Central memory CD4-positive, alpha-beta T cell (primary cell): ENCODE data around the gene HDHD2.
A peak's percentile ranks its signal among the peaks of the same experiment; 100 is the strongest.

Experiments
- DNase-seq: peaks from one replicate; pipeline ENCODE4 v3.0.0; 2022

Gene HDHD2

DNA sequence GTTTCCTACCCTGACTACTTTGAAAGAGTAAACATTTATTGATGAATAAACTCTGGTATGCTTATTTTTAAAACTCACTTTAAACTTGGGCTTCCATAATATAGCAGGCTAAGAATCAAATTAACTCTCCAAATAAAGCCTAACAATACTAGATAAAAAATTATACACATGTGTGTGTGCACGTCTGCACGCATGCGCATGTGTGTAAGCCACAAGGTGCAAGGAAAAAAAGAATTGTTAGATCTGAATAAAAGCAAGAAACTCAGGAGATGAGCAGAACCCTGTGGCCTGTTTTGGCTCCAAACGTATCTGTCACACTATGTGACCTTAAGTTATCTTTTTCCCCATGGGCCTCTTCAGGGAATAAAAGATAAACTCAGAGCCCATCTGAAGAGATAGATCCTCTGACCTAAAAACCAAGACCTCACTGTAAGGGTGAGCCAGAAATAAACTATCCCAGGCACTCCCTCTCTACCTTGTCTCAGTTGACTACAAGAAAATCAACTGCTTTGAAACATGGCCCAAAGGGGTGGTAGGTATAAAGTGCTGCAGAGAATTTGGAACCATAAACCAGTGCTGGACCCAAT, 6.3 kb downstream of the HDHD2 start:
- DNase-seq: no peak

DNA sequence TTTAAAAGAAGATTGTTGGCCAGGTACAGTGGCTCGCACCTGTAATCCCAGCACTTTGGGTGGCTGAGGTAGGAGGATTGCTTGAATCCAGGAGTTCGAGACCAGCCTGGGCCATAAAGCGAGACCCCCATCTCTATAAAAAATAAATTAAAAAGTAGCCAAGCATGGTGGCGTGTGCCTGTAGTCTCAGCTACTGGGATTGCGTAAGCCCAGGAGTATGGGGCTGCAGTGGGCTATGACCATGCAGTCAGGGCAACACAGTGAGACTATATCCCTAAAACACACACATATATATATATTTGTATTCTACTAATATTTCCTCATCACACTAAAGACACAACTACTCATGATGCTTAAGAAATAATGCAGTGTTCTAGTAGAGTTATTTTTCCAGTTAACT, 7.1 kb downstream of the HDHD2 start:
- no peak for DNase-seq

DNA sequence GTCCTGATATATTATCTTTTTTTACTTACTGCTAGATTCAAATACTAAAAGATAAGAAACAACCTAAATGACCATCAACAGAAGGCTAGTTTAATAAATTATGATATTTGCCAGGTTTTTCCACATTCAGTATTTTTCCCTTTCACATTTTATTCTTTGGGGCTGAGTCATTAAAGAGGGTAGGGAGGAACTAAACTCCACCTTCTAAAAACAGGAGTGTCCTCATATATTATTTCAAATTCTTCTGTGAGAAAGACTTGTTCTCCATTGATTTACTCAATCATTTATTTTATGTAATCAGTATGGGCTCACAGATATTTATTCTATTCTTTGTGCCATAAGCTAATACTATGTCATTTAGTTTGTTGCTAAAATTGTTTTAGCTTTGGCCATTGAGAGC, 9.0 kb downstream of the HDHD2 start:
- DNase-seq: no peak

DNA sequence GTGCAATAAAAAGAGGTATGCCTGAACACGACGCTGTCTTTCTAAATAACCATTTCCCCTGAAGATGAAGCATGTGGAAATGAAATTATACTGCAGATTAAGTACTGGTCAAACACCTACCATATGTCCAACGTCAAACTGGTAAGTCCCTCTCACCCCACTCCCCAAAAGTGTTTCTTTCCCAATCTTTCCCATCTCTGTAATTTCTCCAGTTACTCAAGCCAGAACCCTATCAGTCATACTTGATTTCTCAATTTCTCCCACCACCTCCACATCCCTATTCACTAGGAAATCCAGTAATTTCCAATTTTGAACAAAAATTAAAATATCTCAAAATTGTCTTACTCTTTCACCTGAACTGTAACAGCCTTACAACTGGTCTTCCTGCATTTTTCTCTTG, 29.2 kb downstream of the HDHD2 start:
- DNase-seq: no peak

DNA sequence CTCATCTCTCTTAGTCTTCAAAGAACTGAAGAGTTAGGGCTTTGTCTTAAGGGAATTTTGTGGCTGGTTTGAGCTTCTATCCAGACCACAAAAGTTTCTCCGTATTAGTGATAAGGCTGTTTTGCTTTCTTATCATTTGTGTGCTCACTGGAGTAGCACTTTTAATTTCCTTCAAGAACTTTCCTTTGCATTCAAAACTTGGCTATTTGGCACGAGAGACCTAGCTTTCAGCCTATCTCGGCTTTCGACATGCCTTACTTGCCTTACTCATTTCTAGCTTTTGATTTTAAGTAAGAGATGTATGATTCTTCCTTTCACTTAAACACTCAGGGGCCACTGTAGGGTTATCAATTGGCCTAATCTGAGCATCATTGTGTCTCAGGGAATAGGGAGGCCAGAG, 29.9 kb downstream of the HDHD2 start:
- DNase-seq: no peak

DNA sequence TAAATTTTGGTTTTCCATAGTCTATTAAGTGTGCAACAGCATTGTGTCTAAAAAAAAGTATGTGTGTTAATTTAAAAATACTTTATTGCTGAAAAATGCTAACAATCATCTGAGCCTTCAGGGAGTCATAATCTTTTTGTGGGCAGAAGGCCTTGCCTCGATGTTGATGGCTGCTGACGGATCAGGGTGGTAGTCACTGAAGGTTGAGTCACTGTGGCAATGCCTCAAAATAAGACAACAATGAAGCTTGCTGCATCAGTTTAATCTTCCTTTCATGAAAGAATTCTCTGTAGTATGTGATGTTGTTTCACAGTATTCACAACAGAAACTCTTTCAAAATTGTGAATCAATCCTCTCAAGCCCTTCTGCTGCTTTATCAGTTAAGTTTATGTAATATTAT, 31.3 kb downstream of the HDHD2 start:
- DNase-seq: no peak

DNA sequence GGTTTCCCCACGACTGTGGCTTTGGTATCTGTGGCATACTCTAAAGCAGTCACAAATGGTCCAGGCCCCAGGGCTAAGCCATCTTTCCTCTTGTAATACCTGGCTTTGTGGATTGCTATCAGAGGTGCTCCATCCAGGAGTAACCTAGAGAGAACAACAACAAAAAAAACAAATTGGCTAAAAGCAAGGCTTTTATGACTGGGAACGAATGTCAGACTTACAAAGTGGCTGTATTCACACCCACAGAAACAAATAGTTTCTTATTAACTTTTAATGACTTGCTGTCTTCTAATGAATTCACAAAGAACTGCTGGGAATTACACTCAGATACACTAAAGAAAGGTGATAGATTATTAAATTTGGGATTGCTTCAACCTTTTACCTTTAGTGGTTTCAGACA, 35.1 kb downstream of the HDHD2 start:
- no peak for DNase-seq

DNA sequence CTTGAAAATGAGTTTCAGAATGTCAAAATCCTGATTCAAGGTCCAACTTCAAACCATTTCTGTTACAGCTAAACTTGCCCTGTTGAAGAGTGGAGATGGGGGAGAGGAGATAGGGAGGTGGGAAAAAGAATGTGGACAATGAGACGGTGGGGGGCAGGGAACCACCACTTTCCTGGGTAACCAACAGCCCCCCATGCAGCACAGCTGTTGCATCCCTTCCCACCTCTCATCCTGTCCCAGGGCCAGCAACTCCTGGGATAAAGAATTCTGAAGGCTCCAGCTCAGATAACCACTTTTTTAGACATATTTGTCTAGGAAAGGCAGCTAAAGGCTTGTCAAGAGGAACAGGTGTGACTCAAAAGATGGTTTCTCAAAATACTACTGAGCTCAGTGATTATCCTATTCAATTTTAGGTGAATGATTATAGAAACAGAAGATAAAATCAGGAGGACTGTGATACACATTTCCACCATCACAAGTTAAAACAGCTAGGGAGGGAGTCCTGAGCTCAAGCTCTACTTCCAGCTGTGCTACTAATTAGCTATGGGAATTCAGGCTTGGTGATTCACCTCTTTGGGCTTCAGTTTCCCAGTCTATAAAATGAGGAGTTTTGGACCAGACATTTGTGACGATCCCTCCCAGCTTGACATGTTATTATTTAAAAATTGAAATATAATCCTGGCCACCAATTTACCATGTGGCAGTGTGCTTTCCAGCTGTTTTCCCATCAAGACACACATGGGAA, 36.3 kb downstream of the HDHD2 start:
- no peak for DNase-seq

DNA sequence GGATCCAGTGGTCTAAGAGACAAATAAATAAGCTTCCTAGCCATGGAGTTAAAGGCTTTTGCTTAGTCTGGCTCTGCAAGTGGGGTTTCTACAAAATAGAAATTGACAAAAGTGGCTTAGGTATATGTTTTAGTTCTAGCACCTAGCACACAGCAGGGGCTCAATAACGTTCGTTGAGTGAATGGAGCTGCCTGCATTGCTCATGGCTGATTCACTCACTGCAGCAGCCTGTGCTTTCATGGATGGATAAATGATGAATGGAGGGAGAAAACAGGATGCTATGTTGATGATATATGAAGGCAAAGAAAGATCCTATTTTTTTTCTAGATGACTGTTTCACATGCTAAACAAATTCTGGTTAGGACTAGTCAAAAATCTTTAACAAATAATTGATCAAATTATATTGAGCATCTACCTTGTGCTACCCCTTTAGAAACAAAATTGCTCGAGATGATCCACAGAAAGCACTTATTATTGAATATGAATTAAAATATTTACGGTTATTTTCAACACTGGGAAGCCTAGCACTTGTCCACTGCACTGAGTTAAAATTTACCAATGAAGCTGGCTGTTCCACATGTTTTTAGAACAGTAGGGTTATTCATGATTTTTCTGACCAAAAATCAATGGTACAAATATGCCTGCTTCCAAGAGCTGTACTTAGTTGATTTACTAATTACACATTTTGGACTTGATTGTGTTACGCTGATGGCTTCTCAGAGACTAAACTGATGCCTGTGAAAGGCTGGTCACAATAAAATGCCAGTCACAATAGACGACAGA, 39.6 kb downstream of the HDHD2 start:
- no peak for DNase-seq

DNA sequence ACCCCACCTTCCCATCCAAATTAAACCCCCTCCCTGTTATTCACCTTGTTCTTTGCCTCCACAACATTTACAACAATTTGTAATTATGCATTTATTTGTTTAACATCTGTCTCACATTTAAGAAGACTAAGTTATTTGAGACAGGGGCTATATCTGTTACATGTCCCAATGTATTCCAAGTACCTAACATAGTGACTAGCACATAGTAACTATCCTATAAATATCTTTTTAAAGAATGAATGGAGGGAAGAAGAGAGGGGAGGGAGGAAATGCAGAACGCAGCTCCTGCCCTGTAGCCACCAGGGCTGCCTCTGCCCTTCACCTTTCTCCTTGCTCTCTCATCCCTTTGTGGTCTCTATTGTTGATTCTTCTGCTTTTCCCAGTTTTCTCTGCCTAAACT, 40.6 kb downstream of the HDHD2 start:
- DNase-seq: no peak

DNA sequence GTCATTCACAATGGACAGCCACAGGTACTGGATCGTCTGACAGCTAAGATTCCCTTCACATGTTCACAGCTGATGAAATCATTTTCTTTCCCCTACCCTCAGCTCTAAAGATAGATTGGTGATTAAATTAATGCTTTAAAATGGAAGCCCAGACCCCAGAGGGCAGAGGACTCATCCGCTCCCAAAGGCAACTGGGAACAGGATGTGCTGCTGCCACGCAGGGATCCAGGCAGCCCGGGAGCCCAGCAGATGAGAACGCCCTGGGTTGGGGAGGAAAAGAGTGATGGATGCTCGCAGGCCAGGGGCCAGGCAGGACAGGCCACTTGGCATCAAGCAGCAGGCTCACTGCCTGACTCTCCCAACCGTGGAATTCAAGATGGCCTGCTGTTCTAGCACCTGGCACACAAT, 41.3 kb downstream of the HDHD2 start:
- no peak for DNase-seq

DNA sequence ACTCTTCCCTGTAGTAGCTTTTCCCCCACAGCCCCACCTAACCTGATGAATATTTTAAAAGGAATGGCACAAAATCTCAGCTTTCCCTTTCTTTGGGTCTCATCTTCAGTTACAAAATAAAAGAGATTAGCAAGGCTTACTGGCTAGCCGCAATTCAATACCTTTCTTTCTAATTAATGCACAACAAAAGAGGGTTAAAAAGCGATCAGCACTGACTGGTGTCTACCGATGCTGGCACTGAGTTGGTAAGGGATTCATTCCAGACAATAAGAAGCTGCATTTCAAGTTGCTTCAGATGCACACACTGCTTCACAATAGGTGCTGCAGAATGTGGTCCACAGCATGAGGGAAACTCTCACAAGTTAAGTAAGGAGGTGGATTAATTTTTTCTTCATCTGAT, 41.9 kb downstream of the HDHD2 start:
- no peak for DNase-seq

DNA sequence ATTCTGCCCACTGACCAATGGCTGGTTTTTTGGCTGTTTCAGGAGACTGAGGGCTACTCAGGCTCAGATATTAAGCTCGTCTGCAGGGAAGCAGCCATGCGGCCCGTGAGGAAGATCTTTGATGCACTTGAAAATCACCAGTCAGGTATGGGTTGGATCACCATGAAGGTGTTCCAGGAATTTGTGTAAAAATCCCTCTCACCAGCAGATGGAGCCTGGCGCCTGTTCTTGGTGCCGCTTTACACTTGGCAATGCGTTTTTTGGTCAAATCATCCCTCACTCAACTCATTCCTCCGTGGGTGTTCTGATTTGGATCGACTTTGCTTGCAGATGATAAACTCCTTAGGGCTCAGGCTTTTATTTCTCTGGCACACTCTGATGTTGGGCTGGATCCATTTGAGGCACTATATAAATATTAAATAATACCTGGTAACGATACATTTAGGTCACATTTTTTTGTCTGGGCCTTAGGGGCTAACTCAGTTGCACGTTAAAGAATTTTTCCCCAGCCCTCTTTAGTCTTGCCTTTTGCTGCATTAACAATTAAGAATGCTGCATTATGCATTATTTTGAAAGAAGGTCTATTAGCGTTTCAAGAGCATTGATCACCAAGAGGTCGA, 50.0 kb downstream of the HDHD2 start:
- DNase-seq: peak; percentile 35

DNA sequence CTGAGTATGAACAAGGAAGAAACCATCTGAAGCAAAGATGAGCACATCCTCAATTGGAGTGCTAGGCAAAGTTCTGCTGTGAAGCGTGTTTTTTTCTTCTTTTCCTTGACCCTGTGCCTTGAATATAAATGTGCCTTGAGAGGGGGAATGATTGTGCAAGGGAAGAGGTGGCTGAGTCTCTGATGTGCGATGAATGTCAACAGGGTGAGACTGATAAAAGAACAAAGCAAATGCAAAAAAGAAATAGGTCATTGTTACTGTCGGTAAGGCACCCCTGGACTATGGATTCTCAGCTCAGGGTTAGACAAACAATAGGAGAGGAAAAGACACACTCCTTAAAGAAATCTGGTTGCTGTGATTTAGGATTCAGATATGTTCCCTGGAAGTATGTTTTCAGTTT, 54.5 kb downstream of the HDHD2 start:
- no peak for DNase-seq

DNA sequence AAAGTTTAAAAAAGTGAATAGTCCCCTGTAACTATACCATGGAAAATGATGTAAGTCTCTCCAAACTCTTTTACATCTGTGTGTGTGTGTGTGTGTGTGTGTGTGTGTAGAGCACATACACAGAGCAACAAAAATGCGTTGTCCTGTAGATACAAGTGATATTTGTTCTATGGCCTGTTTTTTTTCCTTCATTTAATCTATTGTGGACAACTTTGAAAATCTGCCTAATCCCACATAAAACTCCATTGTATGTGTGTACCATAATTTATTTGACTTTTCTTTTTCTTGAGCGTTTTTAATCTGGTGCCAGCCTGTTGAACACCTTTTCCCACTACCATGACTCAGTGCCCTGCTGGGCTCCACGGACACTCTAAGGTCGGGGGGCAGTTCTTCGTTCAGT, 62.6 kb downstream of the HDHD2 start:
- no peak for DNase-seq

DNA sequence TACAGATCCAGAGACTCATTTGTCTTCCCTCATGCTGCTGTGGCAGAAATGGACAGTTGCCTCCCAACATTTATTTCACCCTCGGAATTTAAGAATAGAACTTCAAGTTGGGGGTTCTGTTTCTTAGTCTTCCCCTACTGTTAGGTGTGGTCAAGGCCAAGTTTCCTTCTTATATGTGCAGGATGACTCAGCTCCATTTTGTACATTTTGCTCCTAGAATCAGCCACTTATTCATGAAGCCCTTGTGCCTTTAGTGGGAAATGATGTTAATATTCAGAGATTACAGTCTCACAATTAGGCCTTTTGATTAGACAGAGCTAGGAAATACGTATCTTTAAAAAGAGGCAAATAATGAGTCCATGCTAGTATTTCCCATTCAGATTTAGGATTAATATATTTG, 68.7 kb downstream of the HDHD2 start:
- no peak for DNase-seq

DNA sequence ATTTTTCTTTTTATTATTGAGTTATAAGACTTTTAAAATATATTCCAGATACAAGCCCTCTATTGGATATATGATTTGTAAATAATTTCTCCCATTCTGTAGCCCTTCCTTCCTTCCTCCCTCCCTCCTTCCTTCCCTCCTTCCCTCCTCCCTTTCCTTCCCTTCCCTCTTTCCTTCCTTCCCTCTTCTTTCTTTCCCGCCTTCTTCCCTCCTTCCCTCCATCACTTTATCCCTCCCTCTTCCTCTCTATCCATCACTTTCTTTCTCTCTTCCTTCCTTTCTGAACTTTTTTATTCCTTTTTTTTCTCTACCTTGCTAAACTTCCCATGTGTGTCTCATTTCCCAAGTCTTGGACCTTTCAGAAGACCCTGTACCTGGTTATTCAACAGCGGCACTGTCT, 69.4 kb downstream of the HDHD2 start:
- no peak for DNase-seq

DNA sequence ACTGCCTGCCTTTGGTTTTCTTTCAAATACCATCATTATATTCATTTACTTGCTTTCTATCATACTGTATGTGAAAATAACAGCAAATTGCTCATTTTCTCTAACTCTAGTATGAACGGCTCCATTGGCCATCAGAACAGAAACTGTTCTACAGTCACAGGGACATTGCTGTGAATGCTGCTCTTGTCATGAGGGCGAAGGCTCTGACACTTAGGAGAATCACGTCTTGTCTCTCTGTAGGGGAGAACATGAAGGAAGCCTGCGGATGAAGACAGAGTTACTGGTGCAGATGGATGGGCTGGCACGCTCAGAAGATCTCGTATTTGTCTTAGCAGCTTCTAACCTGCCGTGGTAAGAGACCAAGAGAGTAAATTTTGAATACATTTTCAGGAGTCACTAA, 73.2 kb downstream of the HDHD2 start:
- DNase-seq: no peak

DNA sequence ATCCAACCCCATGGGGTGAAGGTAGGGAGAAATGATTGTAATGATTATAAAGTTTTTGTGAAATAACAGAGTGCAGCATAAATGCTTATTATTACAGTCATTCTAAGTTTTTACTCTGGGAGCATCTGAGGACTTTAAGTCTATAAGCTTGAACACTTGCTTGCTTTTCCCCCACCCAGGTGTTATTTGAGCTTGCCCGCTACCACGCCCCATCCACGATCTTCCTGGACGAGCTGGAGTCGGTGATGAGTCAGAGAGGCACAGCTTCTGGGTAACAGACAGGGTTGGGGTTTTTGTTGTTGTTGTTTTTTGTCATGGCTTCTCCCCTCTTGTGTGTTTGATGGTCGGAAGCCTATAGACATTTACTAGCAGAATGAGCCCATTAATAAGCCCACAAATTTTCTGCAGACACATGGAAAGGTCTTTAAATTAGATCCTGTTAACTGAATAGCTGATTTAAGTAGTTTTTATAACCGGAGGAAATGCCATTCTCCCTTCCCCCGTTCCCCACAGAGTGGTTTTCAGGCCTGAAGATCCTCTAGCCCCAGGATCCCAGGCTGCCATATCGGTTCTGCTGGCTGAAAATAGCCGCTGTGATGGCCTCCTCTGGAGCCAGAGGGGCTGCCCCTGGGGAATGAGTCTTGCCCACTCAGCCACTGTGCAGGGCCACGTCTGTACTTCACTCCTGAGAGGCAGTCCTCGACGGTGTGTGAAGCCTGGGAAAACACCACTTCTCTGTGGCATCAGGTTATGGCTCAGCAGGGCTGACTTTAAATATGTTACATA, 75.0 kb downstream of the HDHD2 start:
- no peak for DNase-seq

DNA sequence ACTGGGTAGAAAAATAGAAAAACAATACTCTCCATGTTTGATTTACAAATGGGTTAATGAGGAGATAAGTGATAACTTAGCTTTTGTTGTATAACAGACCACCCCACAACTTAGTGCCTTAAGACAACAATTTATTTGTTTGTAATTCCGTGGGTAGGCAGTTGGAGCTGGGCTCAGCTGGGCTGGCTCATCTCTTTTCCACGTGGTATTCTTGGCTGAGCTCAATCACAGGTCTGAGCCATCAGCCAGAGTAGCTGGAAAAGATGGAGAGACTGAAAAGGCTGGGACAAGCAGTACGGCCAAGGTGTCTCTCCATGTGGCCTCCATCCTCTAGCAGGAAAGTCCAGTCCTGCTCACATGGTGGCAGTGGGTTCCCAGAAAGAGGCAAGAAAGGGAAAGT, 82.7 kb downstream of the HDHD2 start:
- no peak for DNase-seq

DNA sequence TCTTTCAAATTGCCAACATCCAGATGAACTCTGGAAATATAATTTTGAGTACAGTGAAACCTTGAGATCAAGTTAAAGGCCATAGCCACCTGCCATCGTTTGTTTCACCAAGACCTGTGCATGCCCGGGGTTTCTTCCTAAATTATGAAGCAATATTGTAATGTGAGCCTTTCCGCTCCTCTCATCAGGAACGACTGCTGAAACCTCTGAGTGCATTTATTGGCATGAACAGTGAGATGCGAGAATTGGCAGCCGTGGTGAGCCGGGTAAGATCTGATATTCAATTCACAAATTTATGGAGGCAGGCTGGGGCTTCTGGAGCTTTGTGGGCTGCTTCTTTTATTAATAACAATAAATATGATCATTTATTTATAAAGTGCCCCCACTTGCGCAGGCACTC, 87.2 kb downstream of the HDHD2 start:
- DNase-seq: no peak

DNA sequence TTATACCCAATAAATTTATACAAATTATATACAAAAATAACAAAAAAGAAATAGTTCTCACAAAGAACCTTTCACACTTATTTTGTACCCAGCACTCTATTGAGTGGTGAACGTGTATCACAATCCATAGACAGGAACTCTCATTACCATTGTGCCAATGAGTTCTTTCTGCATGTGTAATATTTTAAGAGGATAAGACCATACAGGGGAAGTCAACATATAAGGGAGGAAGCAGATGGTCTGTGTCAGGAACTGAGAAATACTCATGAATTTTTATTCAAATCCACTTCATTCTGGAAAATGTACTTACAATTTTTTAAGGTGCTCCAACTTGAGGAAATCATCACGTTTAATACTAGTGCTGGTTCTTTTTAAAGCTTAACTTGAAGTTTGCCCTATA, 87.8 kb downstream of the HDHD2 start:
- DNase-seq: no peak
